ENCODE data around the gene CACNA1D.

The CACNA1D gene

DNA sequence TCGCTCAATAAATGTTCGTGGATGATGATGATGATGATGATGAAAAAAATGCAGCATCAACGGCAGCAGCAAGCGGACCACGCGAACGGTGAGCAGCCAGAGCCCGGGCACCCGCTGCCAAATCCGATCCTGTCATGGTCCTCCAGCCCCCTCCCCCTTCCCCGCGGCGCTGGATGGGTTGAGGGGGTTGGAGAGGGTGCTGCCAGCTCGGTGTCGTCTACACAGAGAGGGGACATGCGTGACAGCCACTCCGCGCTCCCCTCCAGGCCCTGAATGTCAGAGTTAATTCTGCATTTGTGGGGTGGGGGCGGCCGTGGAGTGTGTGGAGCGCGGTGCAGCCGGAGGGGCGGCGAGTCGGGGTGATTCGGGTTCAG, 722 bp downstream of the CACNA1D start:
- no peak overlapping the region for H3K4me3 ChIP-seq (ENCODE audit: low read depth, low read length)
- TF ChIP-seq, protein P1, sequence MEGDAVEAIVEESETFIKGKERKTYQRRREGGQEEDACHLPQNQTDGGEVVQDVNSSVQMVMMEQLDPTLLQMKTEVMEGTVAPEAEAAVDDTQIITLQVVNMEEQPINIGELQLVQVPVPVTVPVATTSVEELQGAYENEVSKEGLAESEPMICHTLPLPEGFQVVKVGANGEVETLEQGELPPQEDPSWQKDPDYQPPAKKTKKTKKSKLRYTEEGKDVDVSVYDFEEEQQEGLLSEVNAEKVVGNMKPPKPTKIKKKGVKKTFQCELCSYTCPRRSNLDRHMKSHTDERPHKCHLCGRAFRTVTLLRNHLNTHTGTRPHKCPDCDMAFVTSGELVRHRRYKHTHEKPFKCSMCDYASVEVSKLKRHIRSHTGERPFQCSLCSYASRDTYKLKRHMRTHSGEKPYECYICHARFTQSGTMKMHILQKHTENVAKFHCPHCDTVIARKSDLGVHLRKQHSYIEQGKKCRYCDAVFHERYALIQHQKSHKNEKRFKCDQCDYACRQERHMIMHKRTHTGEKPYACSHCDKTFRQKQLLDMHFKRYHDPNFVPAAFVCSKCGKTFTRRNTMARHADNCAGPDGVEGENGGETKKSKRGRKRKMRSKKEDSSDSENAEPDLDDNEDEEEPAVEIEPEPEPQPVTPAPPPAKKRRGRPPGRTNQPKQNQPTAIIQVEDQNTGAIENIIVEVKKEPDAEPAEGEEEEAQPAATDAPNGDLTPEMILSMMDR (IDR thresholded peaks at IDR 0.05; ENCODE audit: insufficient read depth, low read depth, low read length, missing control alignments): no peak
- no peak for DNase-seq (ENCODE audit: low read depth)

DNA sequence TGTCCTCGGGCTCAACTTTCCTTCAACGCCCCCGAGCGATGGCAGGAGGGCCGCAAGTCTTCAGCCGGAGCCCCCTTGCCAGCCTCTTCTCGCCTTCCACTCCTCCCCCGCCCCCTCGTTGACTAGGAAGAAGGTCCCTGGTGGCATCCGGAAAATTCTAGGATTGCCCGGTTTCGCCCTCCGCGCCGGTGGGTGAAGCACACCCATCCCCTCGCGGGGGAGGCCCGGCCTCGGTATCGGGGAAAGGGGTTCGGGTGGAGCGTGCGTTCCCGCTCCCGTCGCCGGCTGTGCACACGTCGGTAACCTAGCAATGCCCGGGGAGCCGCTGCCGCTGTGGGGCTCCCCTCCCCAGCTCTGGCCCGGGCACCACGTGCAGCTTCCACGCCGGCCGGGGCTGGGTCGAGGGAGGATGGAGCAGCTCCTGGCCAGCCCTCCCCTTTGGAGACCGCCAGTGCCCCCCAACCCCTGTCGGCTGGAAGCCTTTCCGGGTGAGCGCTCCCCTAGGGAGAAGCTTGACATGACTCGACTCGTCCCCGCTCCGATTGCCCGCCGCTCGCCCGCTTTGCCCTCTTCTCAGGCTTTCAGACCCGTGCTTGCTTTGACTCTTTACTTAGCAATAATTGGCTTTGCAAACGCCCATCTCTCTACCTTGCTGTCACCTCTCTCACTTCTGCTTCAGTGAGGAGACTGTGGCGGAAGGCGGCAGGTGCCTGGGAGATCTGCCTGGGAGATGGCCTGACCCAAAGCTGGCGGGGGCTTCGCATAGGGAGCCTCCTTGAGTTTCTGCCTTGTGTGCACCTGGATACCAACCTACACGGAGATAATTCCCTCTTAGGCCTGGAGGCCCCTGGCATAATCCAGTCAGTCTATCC, 1.3 kb downstream of the CACNA1D start:
- no peak overlapping the region for H3K4me3 ChIP-seq (ENCODE audit: low read depth, low read length)
- no peak for DNase-seq (ENCODE audit: low read depth)
- TF ChIP-seq, protein P1 (IDR thresholded peaks at IDR 0.05; ENCODE audit: insufficient read depth, low read depth, low read length, missing control alignments): no peak

DNA sequence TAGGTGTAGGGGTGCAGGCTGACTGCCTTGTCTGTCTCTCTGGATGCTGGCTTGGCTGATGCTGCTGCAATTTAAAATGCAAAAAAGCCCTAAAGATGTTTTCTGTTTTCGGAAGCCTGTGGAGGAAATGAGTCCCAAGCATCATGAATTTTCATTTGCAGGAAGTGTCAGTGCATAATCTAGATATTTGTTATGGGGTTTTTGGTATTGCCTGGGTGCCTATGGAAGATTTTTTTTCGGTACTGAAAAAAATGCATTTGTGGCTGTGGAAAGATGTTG, 1.9 kb downstream of the CACNA1D start:
- H3K4me3 ChIP-seq (ENCODE audit: low read depth, low read length): no peak overlapping the region
- TF ChIP-seq, protein P1 (IDR thresholded peaks at IDR 0.05; ENCODE audit: insufficient read depth, low read depth, low read length, missing control alignments): no peak
- no peak for DNase-seq (ENCODE audit: low read depth)

DNA sequence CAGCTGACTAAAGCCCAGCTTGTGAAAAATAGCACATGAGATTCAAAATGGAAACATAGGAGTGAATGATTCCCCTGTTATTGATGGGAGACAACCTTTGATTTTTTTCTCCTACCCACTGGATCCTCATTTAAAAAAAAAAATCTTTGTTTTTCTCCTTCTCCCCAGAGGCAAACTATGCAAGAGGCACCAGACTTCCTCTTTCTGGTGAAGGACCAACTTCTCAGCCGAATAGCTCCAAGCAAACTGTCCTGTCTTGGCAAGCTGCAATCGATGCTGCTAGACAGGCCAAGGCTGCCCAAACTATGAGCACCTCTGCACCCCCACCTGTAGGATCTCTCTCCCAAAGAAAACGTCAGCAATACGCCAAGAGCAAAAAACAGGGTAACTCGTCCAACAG, 2.6 kb downstream of the CACNA1D start:
- TF ChIP-seq, protein P1 (IDR thresholded peaks at IDR 0.05; ENCODE audit: insufficient read depth, low read depth, low read length, missing control alignments): no peak
- DNase-seq (ENCODE audit: low read depth): no peak
- H3K4me3 ChIP-seq (ENCODE audit: low read depth, low read length): no peak overlapping the region

DNA sequence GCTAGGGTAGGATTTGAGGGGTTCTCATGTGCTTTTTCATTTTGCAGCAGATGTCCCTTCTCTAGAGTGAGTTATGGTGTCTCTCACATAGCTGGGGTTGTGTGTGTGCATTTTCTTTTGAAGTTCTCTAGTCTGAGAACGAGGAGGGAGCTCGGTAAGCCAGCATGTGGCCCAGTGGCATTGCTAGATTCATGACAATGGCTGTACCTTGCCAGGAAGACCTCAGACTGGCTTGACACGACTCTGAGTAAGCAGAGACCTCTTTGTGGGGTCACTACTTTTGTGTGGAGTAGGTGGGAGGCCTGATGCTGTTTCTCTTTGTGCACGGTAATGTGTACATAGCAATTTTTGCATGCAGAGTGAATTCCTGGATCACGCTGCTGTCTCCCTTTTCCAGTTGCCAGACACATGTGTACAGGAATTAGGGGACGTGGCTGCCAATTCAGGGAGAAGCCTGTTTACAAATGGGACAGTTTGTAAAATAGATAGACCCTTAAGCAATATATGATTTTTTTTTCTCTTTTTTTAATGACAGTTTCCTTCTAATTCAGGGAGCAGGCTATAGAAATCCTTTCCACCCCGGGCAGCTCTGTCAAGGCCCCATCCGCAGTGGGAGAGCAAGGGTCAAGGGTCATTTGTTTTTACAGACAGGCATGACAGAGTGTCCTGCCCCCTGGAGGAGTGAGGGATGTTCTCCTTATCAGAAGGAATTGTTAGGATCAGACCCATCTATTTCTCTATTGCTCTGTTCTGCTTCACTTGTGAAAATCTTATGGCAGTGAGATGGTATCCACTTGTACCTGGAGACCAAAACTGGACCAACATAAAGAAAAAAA, 4.6 kb downstream of the CACNA1D start:
- no peak overlapping the region for H3K4me3 ChIP-seq (ENCODE audit: low read depth, low read length)
- no peak for DNase-seq (ENCODE audit: low read depth)
- TF ChIP-seq, protein P1 (IDR thresholded peaks at IDR 0.05; ENCODE audit: insufficient read depth, low read depth, low read length, missing control alignments): no peak

DNA sequence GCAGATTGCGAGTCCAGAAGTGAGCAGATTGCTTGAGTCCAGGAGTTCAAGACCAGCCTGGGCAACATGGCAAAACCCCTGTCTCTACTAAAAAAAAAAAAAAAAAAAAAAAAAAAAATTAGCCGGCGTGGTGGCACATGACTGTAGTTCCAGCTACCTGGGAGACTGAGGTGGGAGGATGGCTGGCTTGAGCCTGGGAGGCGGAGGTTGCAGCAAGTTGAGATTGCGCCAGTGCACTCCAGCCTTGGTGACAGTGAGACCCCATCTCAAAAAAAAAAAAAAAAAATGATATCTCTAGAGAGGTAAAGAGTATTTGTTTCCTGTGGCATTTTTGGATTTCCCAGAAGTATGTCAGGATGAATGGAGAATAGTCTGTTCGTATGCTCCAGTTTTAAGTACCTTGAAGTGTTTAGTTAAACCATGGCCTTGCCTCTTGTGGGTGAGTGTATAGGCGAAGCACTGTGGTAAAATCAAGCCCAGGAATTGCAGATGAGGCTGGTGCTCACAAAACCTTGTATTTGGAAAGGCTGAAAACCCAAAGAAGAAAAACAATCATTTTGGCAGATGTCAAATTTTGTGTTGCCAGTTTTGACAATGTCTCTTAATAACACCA, 5.9 kb downstream of the CACNA1D start:
- TF ChIP-seq, protein P1 (IDR thresholded peaks at IDR 0.05; ENCODE audit: insufficient read depth, low read depth, low read length, missing control alignments): no peak
- H3K4me3 ChIP-seq (ENCODE audit: low read depth, low read length): no peak overlapping the region
- DNase-seq (ENCODE audit: low read depth): no peak
